A549 (cell line): ENCODE data around the gene FASTKD3. TPM values are rescaled to one million over a fixed set of nuclear protein-coding genes. Genes with fewer than 3 reads are reported as not detected.

ENCODE experiments used
- ATAC-seq, 2 experiments: fragments of 200-7000 bp in 1 of 2; fragments of >200 bp in 1 of 2; cut with Nextera tagmentation in 1 of 2; cut with Tn5 transposase in 1 of 2; 3 replicates each; pipeline versions ENCODE4 v1.8.0 to v1.9.1; 2018 to 2020; ENCODE audit warnings: mild to moderate bottlenecking in 1 of 2, moderate library complexity in 1 of 2
- CTCF ChIA-PET: fragments of 300-600 bp; sonication (Branson Sonifier 250); formaldehyde crosslinking; extraction: SDS; loops from one replicate; lab custom pipeline; 2021; ENCODE audit warnings: antibody characterized with exemption, inconsistent platforms; lab: Yijun Ruan, JAX
- POLR2A ChIA-PET: fragments of 350-600 bp; formaldehyde crosslinking; extraction: SDS; loops from one replicate; lab custom pipeline; 2021; ENCODE audit warnings: antibody characterized with exemption, inconsistent platforms; lab: Yijun Ruan, JAX
- DNase-seq, 2 experiments: peaks; one replicate each; pipeline versions ENCODE4 v3.0.0 to v3.0.0-alpha.2; 2011 to 2016; ENCODE audit warnings: low read depth in 1 of 2, low spot score in 1 of 2
- FAIRE-seq: peaks from 2 replicates; lab custom pipeline; 2011; peaks lifted over from hg19 to GRCh38; lab: Jason Lieb, UNC
- H3K27ac ChIP-seq, 2 experiments: fragments of >200 bp; sonication (Bioruptor Twin); formaldehyde crosslinking; 3 replicates each; pipeline ENCODE4 v1.5.1; 2016 to 2017
- H3K4me1 ChIP-seq: fragments of >200 bp; sonication (Bioruptor Twin); formaldehyde crosslinking; 3 replicates; pipeline ENCODE4 v1.6.1; 2016
- H3K4me2 ChIP-seq: fragments of >200 bp; sonication (Bioruptor Twin); formaldehyde crosslinking; 3 replicates; pipeline ENCODE4 v1.6.1; 2016
- H3K4me3 ChIP-seq: fragments of >200 bp; sonication (Bioruptor Twin); formaldehyde crosslinking; 3 replicates; pipeline ENCODE4 v1.5.1; 2016
- H3K9me3 ChIP-seq: fragments of >200 bp; sonication (Bioruptor Twin); formaldehyde crosslinking; 3 replicates; pipeline ENCODE4 v1.6.1; 2016
- BCL3 ChIP-seq: fragments of >200 bp; sonication (Bioruptor Twin); formaldehyde crosslinking; IDR thresholded peaks from 3 replicates; pipeline ENCODE4 v1.6.1; 2016
- EHMT2 ChIP-seq: fragments of 200-600 bp; sonication (generic); IDR thresholded peaks from 2 replicates; pipeline ENCODE4 v1.6.1; 2016; ENCODE audit warnings: antibody characterized with exemption, low read depth, mild to moderate bottlenecking, moderate library complexity
- ESRRA ChIP-seq: fragments of 150-350 bp; IDR thresholded peaks from 2 replicates; pipeline ENCODE4 v1.6.1; 2014; ENCODE audit warnings: mild to moderate bottlenecking, low read length, borderline replicate concordance
- FOSB ChIP-seq: fragments of 250-450 bp; sonication (Bioruptor Pico); IDR thresholded peaks from 2 replicates; pipeline ENCODE4 v1.5.0; 2020; ENCODE audit warnings: mild to moderate bottlenecking, moderate library complexity
- FOSL2 ChIP-seq, 2 experiments: fragments of 450-650 bp in 1 of 2; fragments of >200 bp in 1 of 2; sonication (Bioruptor Twin) in 1 of 2; formaldehyde crosslinking; IDR thresholded peaks; 2 replicates each; pipeline versions ENCODE4 v1.5.0 to v1.6.1; 2016 to 2020; ENCODE audit warnings: mild to moderate bottlenecking in 1 of 2, moderate library complexity in 1 of 2
- FOXS1 ChIP-seq: fragments of 250-450 bp; sonication (Bioruptor Pico); IDR thresholded peaks from 2 replicates; pipeline ENCODE4 v1.5.0; 2020; ENCODE audit warnings: mild to moderate bottlenecking, moderate library complexity
- HDAC2 ChIP-seq: fragments of 200-600 bp; sonication (generic); IDR thresholded peaks from 2 replicates; pipeline ENCODE4 v1.6.1; 2016
- HEYL ChIP-seq: fragments of 250-450 bp; sonication (Bioruptor Pico); IDR thresholded peaks from 2 replicates; pipeline ENCODE4 v1.8.0; 2021; ENCODE audit warnings: mild to moderate bottlenecking, moderate library complexity
- NPAS2 ChIP-seq: fragments of 250-450 bp; sonication (Bioruptor Pico); IDR thresholded peaks from 2 replicates; pipeline ENCODE4 v1.8.0; 2022; ENCODE audit warnings: mild to moderate bottlenecking, moderate library complexity, borderline replicate concordance
- PHF8 ChIP-seq: fragments of 200-600 bp; sonication (generic); IDR thresholded peaks from 2 replicates; pipeline ENCODE4 v1.6.1; 2016; ENCODE audit warnings: low read depth, mild to moderate bottlenecking, antibody characterized with exemption, moderate library complexity, borderline replicate concordance
- REST ChIP-seq: fragments of 200-600 bp; sonication (generic); IDR thresholded peaks from 2 replicates; pipeline ENCODE4 v1.6.1; 2016; ENCODE audit warnings: antibody characterized with exemption, mild to moderate bottlenecking, moderate library complexity
- SMC3 ChIP-seq: fragments of >200 bp; sonication (Bioruptor Twin); formaldehyde crosslinking; IDR thresholded peaks from 3 replicates; pipeline ENCODE4 v1.6.1; 2018; ENCODE audit warnings: inconsistent platforms
- TFCP2L1 ChIP-seq: fragments of 250-450 bp; sonication (Bioruptor Pico); IDR thresholded peaks from 2 replicates; pipeline ENCODE4 v1.5.0; 2021; ENCODE audit warnings: mild to moderate bottlenecking
- ZC3H11A ChIP-seq: fragments of 450-650 bp; IDR thresholded peaks from 2 replicates; pipeline ENCODE4 v1.6.1; 2014; ENCODE audit warnings: antibody characterized with exemption, mild to moderate bottlenecking
- WGBS: methylation state at CpG from one replicate; pipeline ENCODE4 v1.1.6; 2017; ENCODE audit errors: missing lambda C conversion rate; 5-methylcytosine and 5-hydroxymethylcytosine counted together
- polyA plus RNA-seq, 4 experiments: library from polyadenylated mRNA; depleted of rRNA in 3 of 4; stranded (reverse); fragments of >200 nt; fragmentation: RNase III in 1 of 4; extraction: RNeasy Plus Mini Kit Qiagen cat#74134 plus additional on column Dnase treatment in 1 of 4; gene quantifications; 2 replicates in 3 of 4; 3 replicates in 1 of 4; pipeline ENCODE4 v1.2.3, GENCODE V29; 2011 to 2017
- TF ChIP-seq, protein P1 (sequence below): IDR thresholded peaks from 2 replicates; pipeline ENCODE4 v1.6.1; 2012
- TF ChIP-seq, protein P2 (sequence below): fragments of >200 bp; sonication (Bioruptor Twin); formaldehyde crosslinking; IDR thresholded peaks from 2 replicates; pipeline ENCODE4 v1.6.1; 2016
- TF ChIP-seq, protein P3 (sequence below): IDR thresholded peaks from 2 replicates; pipeline ENCODE4 v1.6.1; 2012

FASTKD3 gene
- polyA plus RNA-seq, 2 of the 4 experiments (the other 2 are of a cell fraction): 19.5 to 24.8 TPM

DNA sequence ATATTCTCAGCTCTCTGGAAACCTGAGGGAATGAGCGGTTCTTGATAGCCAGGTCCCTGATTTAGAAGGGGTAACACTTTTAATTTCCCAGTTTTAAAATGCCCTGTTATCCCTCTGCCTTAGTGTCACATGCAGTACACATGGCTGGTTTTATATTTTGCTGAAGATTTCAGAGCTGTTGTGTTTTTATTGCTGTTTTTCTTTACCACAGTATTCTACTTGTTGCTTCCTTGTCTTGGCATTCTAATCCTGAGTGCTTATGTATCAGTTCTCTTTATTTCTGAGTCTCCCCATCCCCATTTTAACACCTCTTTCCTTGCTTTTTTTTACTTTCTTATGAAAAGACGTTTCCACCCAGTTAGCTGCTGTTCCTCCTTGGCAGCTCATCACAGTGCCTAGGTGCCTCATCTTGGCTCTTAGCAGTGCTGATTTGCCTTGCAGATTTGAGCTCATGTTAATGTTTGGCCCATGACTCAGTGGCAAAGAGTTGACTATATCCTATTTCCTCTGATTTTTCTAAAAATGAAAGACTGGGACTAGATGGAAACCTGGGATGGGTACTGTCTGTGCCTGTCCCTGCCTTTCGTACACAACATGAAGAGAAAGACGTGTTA is 3.8 kb upstream of the FASTKD3 start:
- ChIA-PET CTCF (interaction anchor here (1.5 to 2.3 kb wide), 3 partner anchors 9 to 14 kb away, joined by 3 to 10 read pairs (median 7); no protein-coding TSS in a partner anchor), POLR2A (no interaction called here)

GRCh38 chr5:7871653-7872052 is 2.8 kb upstream of the FASTKD3 start:
- POLR2A ChIA-PET: no interaction called here
- Histone ChIP-seq H3K9me3 (no peaks in the 10 kb centered on the region), H3K4me1 (peaks cover 33% of the 10 kb centered on the region), H3K4me3 (no peak overlapping the region), H3K27ac (no peak overlapping the region), H3K4me2 (no peak overlapping the region)
- FAIRE-seq (no peak), ATAC-seq (no peak), DNase-seq (no peak)
- CTCF ChIA-PET: interaction anchor here (1.5 to 2.3 kb wide), 2 partner anchors 11 to 15 kb away, joined by 3 to 10 read pairs; no protein-coding TSS in a partner anchor
- WGBS: 88% methylated on average over 2 of the region's 2 CpGs
- TF ChIP-seq NPAS2 (CRISPR knock-in tag): no peak

More for the DNA sequence above, 3.8 kb upstream of the FASTKD3 start:
- no peak for DNase-seq
- FAIRE-seq: no peak
- TF ChIP-seq REST (no peak), HEYL (CRISPR knock-in tag) (no peak)
- WGBS: 79% methylated on average over 4 of the region's 4 CpGs
- peaks cover 39% of the 10 kb centered on the region for H3K4me1 ChIP-seq
- H3K27ac ChIP-seq: no peak overlapping the region
- H3K4me2 ChIP-seq: no peak overlapping the region
- no peaks in the 10 kb centered on the region for H3K9me3 ChIP-seq
- no peak for ATAC-seq
- H3K4me3 ChIP-seq: no peak overlapping the region

DNA sequence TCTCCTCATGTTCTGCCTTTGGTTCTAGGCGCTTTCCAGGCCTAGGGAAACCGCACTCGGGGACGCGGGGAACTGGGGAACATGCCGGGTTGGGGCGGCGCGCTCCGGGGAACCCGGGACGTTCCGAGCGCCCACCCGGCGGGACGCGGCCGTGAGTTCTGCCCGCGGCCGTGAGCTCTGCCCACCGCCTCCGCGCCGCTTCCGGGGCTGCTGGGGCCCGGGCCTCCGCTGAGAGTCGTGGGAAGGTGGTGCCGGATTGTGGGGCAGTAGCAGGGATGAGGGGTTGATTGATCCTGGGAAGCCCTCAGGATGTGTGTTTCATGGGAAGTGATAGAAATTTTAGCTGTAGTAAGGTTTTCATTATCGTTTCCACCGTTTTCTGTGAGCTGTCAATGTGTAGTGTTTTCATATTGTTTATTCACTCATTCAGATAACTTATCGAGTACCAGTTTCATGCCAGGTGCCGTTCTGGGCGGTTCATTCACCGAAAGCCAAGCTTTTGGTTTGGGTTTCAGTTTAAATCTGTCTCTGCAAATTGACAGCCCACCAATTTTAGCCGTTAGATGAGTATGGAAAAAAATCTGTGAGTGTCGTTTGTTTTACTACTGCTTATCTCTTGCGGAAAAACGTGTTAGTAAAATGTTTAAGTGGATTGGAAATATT is 774 bp upstream of the FASTKD3 start:
- H3K4me2 ChIP-seq: peak overlapping the region; percentile 97
- H3K4me3 ChIP-seq: peak overlapping the region; percentile 97
- ATAC-seq: peak; percentile 63 to 68
- TF ChIP-seq EHMT2: no peak
- TF ChIP-seq PHF8: peak; percentile 64
- TF ChIP-seq, protein P1, sequence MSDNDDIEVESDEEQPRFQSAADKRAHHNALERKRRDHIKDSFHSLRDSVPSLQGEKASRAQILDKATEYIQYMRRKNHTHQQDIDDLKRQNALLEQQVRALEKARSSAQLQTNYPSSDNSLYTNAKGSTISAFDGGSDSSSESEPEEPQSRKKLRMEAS: no peak
- ChIA-PET POLR2A (interaction anchor here (1.0 kb wide), 4 partner anchors 9 to 13 kb away, joined by 3 to 8 read pairs (median 6); no protein-coding TSS in a partner anchor), CTCF (interaction anchor here (1.1 to 1.7 kb wide), 4 partner anchors 12 to 53 kb away, joined by 3 to 6 read pairs (median 4); no protein-coding TSS in a partner anchor)
- 8% methylated on average over 17 of the region's 41 CpGs for WGBS
- no peak for FAIRE-seq
- no peaks in the 10 kb centered on the region for H3K9me3 ChIP-seq
- peaks cover 26% of the 10 kb centered on the region for H3K4me1 ChIP-seq
- DNase-seq: no peak
- peak overlapping the region; percentile 84 to 95 for H3K27ac ChIP-seq

GRCh38 chr5:7868427-7868772 is 431 bp downstream of the FASTKD3 start:
- peak overlapping the region; percentile 89 for H3K4me2 ChIP-seq
- CTCF ChIA-PET: interaction anchor here (1.1 to 2.6 kb wide), 3 partner anchors 18 to 52 kb away, joined by 3 to 8 read pairs (median 6); no protein-coding TSS in a partner anchor

More at GRCh38 chr5:7868427-7868772, 431 bp downstream of the FASTKD3 start:
- POLR2A ChIA-PET: interaction anchor here (1.0 kb wide), 4 partner anchors 8 to 14 kb away, joined by 3 to 8 read pairs (median 6); no protein-coding TSS in a partner anchor
- H3K27ac ChIP-seq: peak overlapping the region; percentile 84 to 95
- FAIRE-seq (no peak), ATAC-seq (peak; percentile 28 to 34; a peak in 5 of 6 replicates)
- WGBS: 2% methylated on average over 8 of the region's 8 CpGs
- TF ChIP-seq, protein P2, sequence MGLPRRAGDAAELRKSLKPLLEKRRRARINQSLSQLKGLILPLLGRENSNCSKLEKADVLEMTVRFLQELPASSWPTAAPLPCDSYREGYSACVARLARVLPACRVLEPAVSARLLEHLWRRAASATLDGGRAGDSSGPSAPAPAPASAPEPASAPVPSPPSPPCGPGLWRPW: no peak
- TF ChIP-seq FOXS1 (CRISPR knock-in tag) (no peak), FOSL2 (IDR thresholded peaks at IDR 0.05) (no peak), FOSL2 (CRISPR knock-in tag; IDR thresholded peaks at IDR 0.05) (no peak), EHMT2 (no peak), ESRRA (no peak), HDAC2 (no peak), BCL3 (no peak), TFCP2L1 (no peak), SMC3 (no peak), FOSB (CRISPR knock-in tag) (no peak), ZC3H11A (no peak)
- TF ChIP-seq, protein P3, sequence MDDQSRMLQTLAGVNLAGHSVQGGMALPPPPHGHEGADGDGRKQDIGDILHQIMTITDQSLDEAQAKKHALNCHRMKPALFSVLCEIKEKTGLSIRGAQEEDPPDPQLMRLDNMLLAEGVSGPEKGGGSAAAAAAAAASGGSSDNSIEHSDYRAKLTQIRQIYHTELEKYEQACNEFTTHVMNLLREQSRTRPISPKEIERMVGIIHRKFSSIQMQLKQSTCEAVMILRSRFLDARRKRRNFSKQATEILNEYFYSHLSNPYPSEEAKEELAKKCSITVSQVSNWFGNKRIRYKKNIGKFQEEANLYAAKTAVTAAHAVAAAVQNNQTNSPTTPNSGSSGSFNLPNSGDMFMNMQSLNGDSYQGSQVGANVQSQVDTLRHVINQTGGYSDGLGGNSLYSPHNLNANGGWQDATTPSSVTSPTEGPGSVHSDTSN: no peak
- TF ChIP-seq, all 56 proteins: peak for 0
- Histone ChIP-seq H3K4me1 (peaks cover 26% of the 10 kb centered on the region), H3K4me3 (peak overlapping the region; percentile 97), H3K9me3 (no peaks in the 10 kb centered on the region)
- no peak for DNase-seq
